Stimulated activated effector memory CD8-positive, alpha-beta T cell treated with anti-CD3 and anti-CD28 coated beads, Interleukin-12 subunit alpha, Interleukin-12 subunit beta, amount 100 ng/mL, for 72 hours (primary cell): ENCODE results near the gene LARP4.
A peak's percentile ranks its signal among the peaks of the same experiment; 100 is the strongest.
"Not testable (repeated sequence)": the region's sequence is repeated elsewhere in the genome, so short reads cannot be mapped to it uniquely, and the experiment has no call there.

Source experiments
- ATAC-seq: fragments of 150-1000 bp; cut with Tn5 transposase; 2 replicates; pipeline ENCODE4 v1.10.0; 2021
- DNase-seq, 2 donors: peaks; one replicate each; pipeline ENCODE4 v3.0.0; 2021 to 2022; ENCODE audit warnings: low spot score in 2 of 2
- H3K27ac Mint-ChIP-seq: one replicate; pipeline ENCODE4 v1.8.0; 2022; ENCODE audit warnings: mild to moderate bottlenecking, mixed read lengths
- H3K36me3 Mint-ChIP-seq: one replicate; pipeline ENCODE4 v1.8.0; 2022; ENCODE audit warnings: mild to moderate bottlenecking, mixed read lengths
- H3K4me1 Mint-ChIP-seq: one replicate; pipeline ENCODE4 v1.8.0; 2022; ENCODE audit warnings: mixed read lengths
- H3K4me3 Mint-ChIP-seq: one replicate; pipeline ENCODE4 v1.8.0; 2022; ENCODE audit warnings: mild to moderate bottlenecking, mixed read lengths
- H3K9me3 Mint-ChIP-seq: one replicate; pipeline ENCODE4 v1.8.0; 2022; ENCODE audit warnings: mixed read lengths

Gene LARP4

GRCh38 chr12:50400638-50401499 is at the start of gene LARP4:
Gene LARP4, plus strand, starts transcription at chr12:50400885. Its CDS starts 126 bp downstream, at chr12:50401011.
- no peaks in the 10 kb centered on the region for H3K9me3 Mint-ChIP-seq
- peak within 1 kb of the TSS; percentile 100 for H3K4me3 Mint-ChIP-seq
- DNase-seq (peak; percentile 74 to 93), ATAC-seq (peak; percentile 98)
- H3K36me3 Mint-ChIP-seq, result peaks cover 16% of the 10 kb centered on the region
- peak within 1 kb of the TSS; percentile 97 for H3K27ac Mint-ChIP-seq
- H3K4me1 Mint-ChIP-seq, result peaks cover 22% of the 10 kb centered on the region

GRCh38 chr12:50351120-50352043 is 49.3 kb upstream of the LARP4 start:
- Mint-ChIP-seq H3K4me3 (no peak overlapping the region), H3K4me1 (no peaks in the 10 kb centered on the region), H3K9me3 (no peaks in the 10 kb centered on the region), H3K27ac (peak overlapping the region; percentile 69), H3K36me3 (no peaks in the 10 kb centered on the region)
- DNase-seq (no peak), ATAC-seq (no peak)

GRCh38 chr12:50353404-50353803 is 47.3 kb upstream of the LARP4 start:
- Mint-ChIP-seq H3K4me3 (no peak overlapping the region), H3K4me1 (no peaks in the 10 kb centered on the region), H3K36me3 (no peaks in the 10 kb centered on the region), H3K27ac (no peak overlapping the region), H3K9me3 (no peaks in the 10 kb centered on the region)
- DNase-seq (no peak), ATAC-seq (no peak)

GRCh38 chr12:50353869-50354593 is 46.7 kb upstream of the LARP4 start:
- Mint-ChIP-seq H3K27ac (no peak overlapping the region), H3K36me3 (no peaks in the 10 kb centered on the region), H3K4me1 (no peaks in the 10 kb centered on the region), H3K4me3 (no peak overlapping the region), H3K9me3 (no peaks in the 10 kb centered on the region)
- no peak for ATAC-seq
- DNase-seq, result no peak

- H3K9me3 Mint-ChIP-seq, result no peaks in the 10 kb centered on the region
- H3K4me3 Mint-ChIP-seq, result no peak overlapping the region
- ATAC-seq (no peak), DNase-seq (no peak)
- H3K4me1 Mint-ChIP-seq, result no peaks in the 10 kb centered on the region
- no peaks in the 10 kb centered on the region for H3K36me3 Mint-ChIP-seq
- no peak overlapping the region for H3K27ac Mint-ChIP-seq
Observed at GRCh38 chr12:50354908-50355307, 45.8 kb upstream of the LARP4 start.

GRCh38 chr12:50355365-50355764 is 45.3 kb upstream of the LARP4 start:
- Mint-ChIP-seq H3K4me1 (no peaks in the 10 kb centered on the region), H3K36me3 (no peaks in the 10 kb centered on the region), H3K4me3 (no peak overlapping the region), H3K9me3 (no peaks in the 10 kb centered on the region), H3K27ac (no peak overlapping the region)
- DNase-seq (no peak), ATAC-seq (no peak)

GRCh38 chr12:50362671-50363070 is 38.0 kb upstream of the LARP4 start:
- Mint-ChIP-seq H3K36me3 (no peaks in the 10 kb centered on the region), H3K4me1 (no peaks in the 10 kb centered on the region), H3K27ac (no peak overlapping the region), H3K4me3 (no peak overlapping the region), H3K9me3 (no peaks in the 10 kb centered on the region)
- DNase-seq (no peak), ATAC-seq (no peak)

GRCh38 chr12:50363141-50363540 is 37.5 kb upstream of the LARP4 start:
- Mint-ChIP-seq H3K36me3 (no peaks in the 10 kb centered on the region), H3K9me3 (no peaks in the 10 kb centered on the region), H3K27ac (no peak overlapping the region), H3K4me1 (no peaks in the 10 kb centered on the region), H3K4me3 (no peak overlapping the region)
- ATAC-seq (no peak), DNase-seq (no peak)

- DNase-seq, result no peak
- H3K4me1 Mint-ChIP-seq, result no peaks in the 10 kb centered on the region
- no peak overlapping the region for H3K4me3 Mint-ChIP-seq
- no peaks in the 10 kb centered on the region for H3K9me3 Mint-ChIP-seq
- no peaks in the 10 kb centered on the region for H3K36me3 Mint-ChIP-seq
- H3K27ac Mint-ChIP-seq, result no peak overlapping the region
- ATAC-seq, result no peak
Observed at GRCh38 chr12:50365709-50366406, 34.8 kb upstream of the LARP4 start.

GRCh38 chr12:50370672-50371071 is 30.0 kb upstream of the LARP4 start:
- DNase-seq, H3K9me3 Mint-ChIP-seq, H3K4me3 Mint-ChIP-seq, H3K27ac Mint-ChIP-seq, H3K36me3 Mint-ChIP-seq, H3K4me1 Mint-ChIP-seq, ATAC-seq: not testable (repeated sequence)

GRCh38 chr12:50375802-50376201 is 24.9 kb upstream of the LARP4 start:
- Mint-ChIP-seq H3K36me3 (no peaks in the 10 kb centered on the region), H3K9me3 (no peaks in the 10 kb centered on the region), H3K4me1 (no peaks in the 10 kb centered on the region), H3K27ac (no peak overlapping the region), H3K4me3 (no peak overlapping the region)
- ATAC-seq, result no peak
- DNase-seq, result no peak

- H3K36me3 Mint-ChIP-seq, result no peaks in the 10 kb centered on the region
Observed at GRCh38 chr12:50380761-50381325, 19.8 kb upstream of the LARP4 start.

GRCh38 chr12:50387487-50387886 is 13.2 kb upstream of the LARP4 start:
- DNase-seq, result no peak
- H3K4me1 Mint-ChIP-seq, result no peaks in the 10 kb centered on the region
- no peaks in the 10 kb centered on the region for H3K36me3 Mint-ChIP-seq
- H3K4me3 Mint-ChIP-seq, result no peak overlapping the region
- no peaks in the 10 kb centered on the region for H3K9me3 Mint-ChIP-seq
- no peak for ATAC-seq
- no peak overlapping the region for H3K27ac Mint-ChIP-seq

More at GRCh38 chr12:50380761-50381325, 19.8 kb upstream of the LARP4 start:
- H3K4me3 Mint-ChIP-seq, result no peak overlapping the region
- H3K9me3 Mint-ChIP-seq, result no peaks in the 10 kb centered on the region
- no peak overlapping the region for H3K27ac Mint-ChIP-seq
- DNase-seq, result no peak
- ATAC-seq, result no peak
- H3K4me1 Mint-ChIP-seq, result no peaks in the 10 kb centered on the region

GRCh38 chr12:50387972-50388478 is 12.7 kb upstream of the LARP4 start:
- H3K36me3 Mint-ChIP-seq, result no peaks in the 10 kb centered on the region
- ATAC-seq, result no peak
- no peak overlapping the region for H3K4me3 Mint-ChIP-seq
- H3K9me3 Mint-ChIP-seq, result no peaks in the 10 kb centered on the region
- H3K4me1 Mint-ChIP-seq, result no peaks in the 10 kb centered on the region
- H3K27ac Mint-ChIP-seq, result no peak overlapping the region
- no peak for DNase-seq
